ENCODE data around the gene NHERF1.

Gene NHERF1

DNA sequence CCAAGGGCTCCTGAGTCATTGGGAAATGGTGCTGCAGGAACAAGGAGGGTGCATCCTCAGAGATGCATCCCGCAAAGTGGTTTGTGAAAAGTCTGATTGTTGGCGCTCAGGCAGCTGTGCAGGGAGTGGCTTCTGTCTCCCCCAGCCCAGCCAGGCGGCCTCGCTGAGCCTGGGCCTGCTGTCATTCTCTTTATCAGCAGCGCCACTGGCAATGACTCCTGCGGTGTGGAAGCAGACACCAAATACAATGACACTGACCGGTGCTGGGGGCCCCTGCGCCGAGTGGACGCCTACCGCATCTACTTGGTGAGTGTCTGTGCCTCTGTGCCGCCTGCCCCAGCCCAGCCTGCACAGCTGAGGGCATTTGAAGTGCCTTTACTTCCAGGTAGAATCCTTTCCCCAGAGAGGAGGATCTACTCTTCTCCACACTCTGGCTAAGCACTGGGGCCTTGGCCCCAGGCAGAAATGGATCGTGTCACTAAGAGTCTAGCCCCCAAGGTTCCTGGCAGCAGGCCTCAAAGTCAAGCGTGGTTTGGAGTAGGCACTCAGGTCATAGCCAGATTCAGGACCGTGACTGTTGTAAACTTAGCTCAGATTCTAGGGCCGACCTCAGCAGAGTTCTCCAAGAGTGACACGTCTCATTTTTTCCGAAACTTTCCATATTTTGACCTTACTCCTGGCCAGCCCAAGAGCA lies 47.0 kb downstream of the NHERF1 start:
- no peak for DNase-seq
- Histone ChIP-seq H3K27me3 (ENCODE audit: insufficient read depth, low read depth, severe bottlenecking) (no peaks in the 10 kb centered on the region), H3K27ac (no peak overlapping the region), H3K9me3 (ENCODE audit: severe bottlenecking) (no peaks in the 10 kb centered on the region), H3K4me3 (ENCODE audit: low read depth, low read length) (no peak overlapping the region), H3K36me3 (peaks cover 71% of the 10 kb centered on the region)
- TF ChIP-seq, protein P1, sequence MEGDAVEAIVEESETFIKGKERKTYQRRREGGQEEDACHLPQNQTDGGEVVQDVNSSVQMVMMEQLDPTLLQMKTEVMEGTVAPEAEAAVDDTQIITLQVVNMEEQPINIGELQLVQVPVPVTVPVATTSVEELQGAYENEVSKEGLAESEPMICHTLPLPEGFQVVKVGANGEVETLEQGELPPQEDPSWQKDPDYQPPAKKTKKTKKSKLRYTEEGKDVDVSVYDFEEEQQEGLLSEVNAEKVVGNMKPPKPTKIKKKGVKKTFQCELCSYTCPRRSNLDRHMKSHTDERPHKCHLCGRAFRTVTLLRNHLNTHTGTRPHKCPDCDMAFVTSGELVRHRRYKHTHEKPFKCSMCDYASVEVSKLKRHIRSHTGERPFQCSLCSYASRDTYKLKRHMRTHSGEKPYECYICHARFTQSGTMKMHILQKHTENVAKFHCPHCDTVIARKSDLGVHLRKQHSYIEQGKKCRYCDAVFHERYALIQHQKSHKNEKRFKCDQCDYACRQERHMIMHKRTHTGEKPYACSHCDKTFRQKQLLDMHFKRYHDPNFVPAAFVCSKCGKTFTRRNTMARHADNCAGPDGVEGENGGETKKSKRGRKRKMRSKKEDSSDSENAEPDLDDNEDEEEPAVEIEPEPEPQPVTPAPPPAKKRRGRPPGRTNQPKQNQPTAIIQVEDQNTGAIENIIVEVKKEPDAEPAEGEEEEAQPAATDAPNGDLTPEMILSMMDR (IDR thresholded peaks at IDR 0.05; ENCODE audit: low read depth, low read length), result no peak

- Histone ChIP-seq H3K36me3 (peaks cover 74% of the 10 kb centered on the region), H3K27ac (peak overlapping the region; percentile 2; the same call in 1 of the 2 replicates), H3K27me3 (ENCODE audit: insufficient read depth, low read depth, severe bottlenecking) (no peaks in the 10 kb centered on the region), H3K9me3 (ENCODE audit: severe bottlenecking) (no peaks in the 10 kb centered on the region), H3K4me3 (ENCODE audit: low read depth, low read length) (no peak overlapping the region)
- TF ChIP-seq, protein P1 (IDR thresholded peaks at IDR 0.05; ENCODE audit: low read depth, low read length), result no peak
- DNase-seq, result no peak
Measured at GRCh38 chr17:74796211-74796610, 47.8 kb downstream of the NHERF1 start.

DNA sequence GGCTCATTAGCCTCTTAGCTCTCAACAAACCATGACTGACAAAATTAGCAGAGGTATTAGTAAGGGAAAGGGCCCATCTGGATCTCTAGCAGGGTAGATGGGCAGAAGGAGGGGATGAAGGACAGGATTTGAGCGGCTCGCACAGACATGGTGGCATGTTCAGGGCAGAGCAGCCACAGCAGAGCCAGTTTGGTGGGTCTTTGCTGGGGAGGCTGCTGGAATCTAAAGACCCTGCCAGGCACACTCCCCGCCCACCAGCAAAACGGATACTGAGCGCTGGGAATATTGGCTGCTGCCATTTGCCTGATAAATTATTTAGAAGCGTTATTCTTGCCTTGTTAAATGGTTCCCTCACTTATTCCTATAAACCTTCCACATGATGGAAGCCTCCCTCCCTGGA lies 48.4 kb downstream of the NHERF1 start:
- Histone ChIP-seq H3K4me3 (ENCODE audit: low read depth, low read length) (no peak overlapping the region), H3K27me3 (ENCODE audit: insufficient read depth, low read depth, severe bottlenecking) (no peaks in the 10 kb centered on the region), H3K27ac (no peak overlapping the region), H3K9me3 (ENCODE audit: severe bottlenecking) (no peaks in the 10 kb centered on the region), H3K36me3 (peaks cover 77% of the 10 kb centered on the region)
- DNase-seq, result peak; percentile 57
- TF ChIP-seq, protein P1 (IDR thresholded peaks at IDR 0.05; ENCODE audit: low read depth, low read length), result no peak

DNA sequence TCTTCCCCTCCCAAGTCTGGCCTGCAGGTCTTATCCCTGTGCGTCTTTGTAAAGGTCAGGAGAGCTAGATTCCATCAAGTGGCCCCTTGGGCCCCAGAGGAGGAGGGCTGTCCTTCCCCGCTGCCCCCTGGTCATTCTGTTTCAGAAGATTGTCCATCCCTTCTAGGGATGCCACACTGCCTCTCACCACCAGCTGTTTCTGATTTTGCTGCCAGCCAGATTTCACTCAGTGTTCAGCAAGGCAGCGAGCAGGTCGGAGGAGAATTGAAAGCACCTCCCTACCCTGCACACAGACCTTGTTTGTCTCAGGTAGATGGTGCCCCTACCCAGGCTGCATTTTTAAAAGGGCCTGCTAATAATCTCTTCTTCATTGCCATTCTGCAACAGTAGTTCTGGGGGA lies 49.4 kb downstream of the NHERF1 start:
- H3K27ac ChIP-seq, result no peak overlapping the region
- H3K27me3 ChIP-seq (ENCODE audit: insufficient read depth, low read depth, severe bottlenecking), result no peaks in the 10 kb centered on the region
- H3K9me3 ChIP-seq (ENCODE audit: severe bottlenecking), result no peaks in the 10 kb centered on the region
- peaks cover 69% of the 10 kb centered on the region for H3K36me3 ChIP-seq
- H3K4me3 ChIP-seq (ENCODE audit: low read depth, low read length), result no peak overlapping the region
- TF ChIP-seq, protein P1 (IDR thresholded peaks at IDR 0.05; ENCODE audit: low read depth, low read length), result no peak
- DNase-seq, result no peak

DNA sequence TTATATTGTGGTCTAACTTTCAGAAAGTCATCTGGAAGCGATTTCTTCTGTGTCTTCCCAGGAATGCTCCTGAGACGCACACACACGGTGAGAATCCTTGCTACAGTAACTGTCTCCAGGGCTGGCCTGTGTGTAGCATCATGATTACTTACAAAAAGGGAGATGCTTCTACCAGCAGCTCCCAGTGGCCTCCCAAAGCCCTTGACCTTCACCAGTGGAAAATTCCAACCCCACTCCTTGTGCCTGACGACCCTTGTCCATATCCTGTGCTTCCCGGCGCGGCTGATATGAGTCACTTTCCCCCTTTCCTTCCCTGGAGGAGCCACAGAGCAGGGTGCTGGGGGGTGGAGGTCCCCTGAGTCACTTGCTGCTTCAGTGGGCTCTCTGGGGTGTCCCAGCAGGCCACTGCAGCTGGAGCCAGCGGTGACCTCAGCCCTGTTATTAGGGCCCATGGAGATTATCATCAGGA lies 49.8 kb downstream of the NHERF1 start:
- peaks cover 65% of the 10 kb centered on the region for H3K36me3 ChIP-seq
- no peak overlapping the region for H3K27ac ChIP-seq

More for the DNA sequence above, 49.8 kb downstream of the NHERF1 start:
- Histone ChIP-seq H3K4me3 (ENCODE audit: low read depth, low read length) (no peak overlapping the region), H3K27me3 (ENCODE audit: insufficient read depth, low read depth, severe bottlenecking) (no peaks in the 10 kb centered on the region), H3K9me3 (ENCODE audit: severe bottlenecking) (no peaks in the 10 kb centered on the region)
- no peak for DNase-seq
- TF ChIP-seq, protein P1 (IDR thresholded peaks at IDR 0.05; ENCODE audit: low read depth, low read length), result no peak

All from WERI-Rb-1 (cell line).